Activated effector memory CD4-positive, alpha-beta T cell treated with anti-CD3 and anti-CD28 coated beads, Interleukin-2, amount 50 U/mL, for 16 hours (primary cell): ENCODE measurements around the gene S100A7A.
A peak's percentile ranks its signal among the peaks of the same experiment; 100 is the strongest.
"Not testable (repeated sequence)": the region's sequence is repeated elsewhere in the genome, so short reads cannot be mapped to it uniquely, and the experiment has no call there.

Source experiments
- DNase-seq: peaks from one replicate; pipeline ENCODE4 v3.0.0-alpha.2; 2020

The S100A7A gene

DNA sequence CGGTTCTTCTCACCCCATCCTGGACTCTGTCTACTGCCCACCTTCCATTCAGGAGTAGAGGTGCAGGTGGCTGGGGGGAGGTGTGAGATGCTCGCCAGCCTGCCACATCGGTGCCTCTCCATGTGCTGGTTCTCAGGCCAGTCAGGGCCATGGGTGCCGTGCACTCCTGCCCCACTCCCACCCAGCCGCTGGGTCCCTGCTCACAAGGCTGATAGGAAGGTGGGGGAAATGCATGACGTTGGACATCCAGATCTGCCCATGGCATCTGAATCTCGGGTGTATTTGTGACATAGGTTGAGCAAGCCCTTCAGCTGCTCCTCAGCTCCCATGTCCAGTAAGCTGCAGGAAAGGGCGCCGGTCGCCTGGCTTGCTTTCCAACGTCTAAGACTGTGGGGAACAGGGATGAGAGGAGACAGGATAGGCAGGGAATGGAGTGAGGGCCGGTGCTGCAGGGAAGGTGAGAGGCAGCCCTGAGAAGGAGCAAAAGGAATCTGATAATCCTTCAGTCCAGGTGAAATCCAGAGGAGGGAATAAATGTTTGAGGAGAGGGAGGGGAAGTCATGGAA lies 11.8 kb downstream of the S100A7A start:
- DNase-seq, result no peak

DNA sequence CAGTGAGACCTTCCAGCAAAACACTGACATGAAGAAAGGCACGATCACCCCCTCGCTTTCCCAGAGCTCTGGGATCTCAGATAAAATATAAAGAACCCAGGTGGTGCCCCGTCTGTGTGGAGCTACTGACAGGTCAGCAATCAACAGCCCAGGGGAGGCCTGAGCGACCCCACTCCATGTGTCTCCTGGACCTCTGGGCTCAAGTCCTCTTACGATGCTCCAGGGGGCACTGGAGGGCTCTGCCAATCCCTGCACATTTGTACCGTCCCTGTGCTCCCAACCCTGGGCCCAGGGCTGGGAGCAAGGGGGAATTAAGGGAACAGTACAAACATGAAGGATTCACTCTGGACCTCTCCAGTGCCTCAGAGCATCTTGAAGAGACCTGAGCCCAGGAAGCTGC lies 12.5 kb downstream of the S100A7A start:
- DNase-seq, result no peak

DNA sequence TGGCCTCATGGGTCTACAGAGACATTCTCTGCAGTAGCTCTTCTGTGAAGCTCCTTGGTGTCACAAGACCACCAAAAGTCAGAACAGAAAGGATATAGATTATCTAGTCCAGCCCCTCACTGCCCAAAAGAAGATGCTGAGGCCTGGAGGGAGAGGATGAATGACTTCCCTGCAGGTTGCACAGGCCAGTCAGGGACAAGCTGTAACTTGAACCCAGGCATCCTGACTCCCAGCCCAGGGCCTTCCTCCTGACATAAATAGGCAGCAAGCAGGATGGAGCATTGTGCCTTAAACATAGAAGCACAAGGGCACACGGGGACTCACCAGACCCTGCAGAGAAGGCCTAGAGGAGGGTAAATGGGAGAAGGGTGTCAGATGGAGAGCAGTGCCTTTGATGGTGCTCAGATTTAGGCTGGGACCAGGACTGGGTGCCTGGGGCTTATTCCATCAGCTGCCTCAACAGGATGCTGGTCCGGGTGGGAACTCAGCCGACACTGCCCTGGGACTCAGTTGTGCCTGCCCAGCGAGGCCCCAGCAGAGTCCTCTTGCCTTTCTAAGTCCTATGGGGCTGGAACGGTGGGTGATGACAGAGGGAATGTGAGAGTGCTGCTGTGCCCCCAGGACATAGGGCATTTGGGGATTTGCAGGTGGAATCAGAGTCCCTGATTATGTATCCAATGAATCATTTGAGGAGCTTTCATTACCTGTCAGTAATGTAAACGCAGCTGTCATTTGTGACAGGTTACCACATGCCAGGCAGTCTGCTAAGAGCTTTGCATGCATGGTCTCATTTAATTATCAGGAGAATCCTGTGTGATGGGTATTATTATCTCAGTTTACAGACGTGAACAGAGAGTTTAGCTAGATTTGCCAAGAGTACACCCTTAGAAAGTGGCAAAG lies 13.2 kb downstream of the S100A7A start:
- no peak for DNase-seq

DNA sequence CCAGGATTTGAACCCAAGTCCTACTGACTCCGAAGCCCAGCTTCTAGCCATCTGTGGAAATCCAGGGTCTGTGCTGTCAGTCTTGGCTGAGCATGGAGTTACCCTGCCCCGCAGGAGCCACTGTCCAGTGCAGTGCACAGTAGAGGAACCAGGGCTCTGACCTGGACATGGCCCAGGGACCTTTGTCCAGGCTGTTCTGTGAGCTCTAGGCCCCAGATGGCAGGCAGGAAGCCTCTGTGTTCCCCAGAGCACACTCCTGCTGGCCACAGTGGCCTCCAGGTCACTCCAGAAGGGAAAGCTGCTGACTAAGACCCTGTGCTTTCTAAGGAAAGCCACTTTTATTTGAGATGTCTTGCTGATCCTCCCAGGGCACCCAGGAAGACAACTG lies 13.8 kb downstream of the S100A7A start:
- DNase-seq, result no peak

DNA sequence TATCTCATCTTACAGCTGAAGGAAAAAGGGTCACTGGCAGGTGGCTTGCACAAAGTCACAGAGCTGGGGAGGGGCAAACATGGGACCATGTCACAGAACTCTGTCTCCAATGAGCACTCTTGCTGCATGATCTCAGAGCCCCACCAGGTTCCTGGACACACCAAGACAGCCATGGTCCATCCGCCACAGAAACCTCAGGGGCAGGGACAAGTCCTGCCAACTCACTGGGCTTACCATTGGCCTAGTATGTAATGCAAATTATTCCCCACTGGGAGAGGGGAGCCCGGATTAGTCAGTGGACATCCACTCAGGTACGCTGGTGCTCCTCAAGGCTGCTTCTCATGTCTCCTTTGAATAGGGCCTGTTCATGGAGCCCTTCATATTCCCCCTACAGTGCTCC lies 14.2 kb downstream of the S100A7A start:
- DNase-seq, result no peak

DNA sequence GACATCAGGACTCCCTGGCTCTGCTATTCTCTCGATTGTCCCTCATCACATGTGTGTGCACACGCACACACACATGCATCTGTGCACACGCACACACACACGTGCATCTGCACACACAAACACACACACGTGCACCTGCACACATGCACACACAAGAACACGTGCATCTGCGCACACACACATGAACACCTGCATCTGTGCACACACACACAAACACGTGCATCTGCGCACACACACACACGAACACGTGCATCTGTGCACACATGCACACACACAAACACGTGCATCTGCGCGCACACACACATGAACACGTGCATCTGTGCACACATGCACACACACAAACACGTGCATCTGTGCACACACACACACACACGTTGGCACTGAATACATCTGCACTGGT lies 14.7 kb downstream of the S100A7A start:
- no peak for DNase-seq

DNA sequence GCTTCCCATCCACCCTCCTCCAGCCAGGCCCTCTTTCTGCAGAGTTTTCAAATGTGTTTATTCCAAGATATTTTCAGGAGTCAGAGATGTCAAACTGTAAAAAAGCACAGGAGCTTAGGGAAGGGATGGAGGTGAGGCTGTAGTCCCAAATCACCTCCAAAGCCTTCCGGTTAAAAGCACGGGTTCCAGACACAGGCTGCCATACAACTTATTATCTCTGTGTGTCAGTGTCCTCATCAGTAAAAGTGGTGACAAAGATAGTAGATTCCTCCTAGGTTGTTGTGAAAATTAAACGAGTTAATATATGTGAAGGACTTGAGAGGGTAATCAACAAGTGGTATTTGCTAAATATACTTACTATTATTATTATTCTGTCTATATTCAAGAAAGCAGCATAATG lies 15.1 kb downstream of the S100A7A start:
- DNase-seq, result no peak

DNA sequence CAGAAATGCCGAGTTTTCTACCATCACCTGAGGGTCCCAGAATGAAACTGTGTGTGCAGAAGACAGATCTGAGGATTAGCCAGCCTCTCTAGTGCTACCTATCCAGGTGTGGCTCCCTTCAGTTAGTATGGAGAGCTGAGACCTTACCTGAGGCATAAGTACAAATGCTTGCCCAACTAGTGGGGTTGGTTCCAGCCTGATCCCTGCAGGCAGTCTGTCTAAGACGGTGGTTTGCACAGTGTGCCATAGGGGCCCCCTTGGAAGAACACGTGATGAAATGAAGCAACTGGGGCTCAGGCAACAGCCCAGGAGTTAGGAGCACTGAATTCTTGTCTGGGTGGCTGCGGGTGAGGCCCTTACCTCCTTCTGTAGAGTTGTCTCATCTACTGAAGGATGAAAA lies 15.6 kb downstream of the S100A7A start:
- no peak for DNase-seq

DNA sequence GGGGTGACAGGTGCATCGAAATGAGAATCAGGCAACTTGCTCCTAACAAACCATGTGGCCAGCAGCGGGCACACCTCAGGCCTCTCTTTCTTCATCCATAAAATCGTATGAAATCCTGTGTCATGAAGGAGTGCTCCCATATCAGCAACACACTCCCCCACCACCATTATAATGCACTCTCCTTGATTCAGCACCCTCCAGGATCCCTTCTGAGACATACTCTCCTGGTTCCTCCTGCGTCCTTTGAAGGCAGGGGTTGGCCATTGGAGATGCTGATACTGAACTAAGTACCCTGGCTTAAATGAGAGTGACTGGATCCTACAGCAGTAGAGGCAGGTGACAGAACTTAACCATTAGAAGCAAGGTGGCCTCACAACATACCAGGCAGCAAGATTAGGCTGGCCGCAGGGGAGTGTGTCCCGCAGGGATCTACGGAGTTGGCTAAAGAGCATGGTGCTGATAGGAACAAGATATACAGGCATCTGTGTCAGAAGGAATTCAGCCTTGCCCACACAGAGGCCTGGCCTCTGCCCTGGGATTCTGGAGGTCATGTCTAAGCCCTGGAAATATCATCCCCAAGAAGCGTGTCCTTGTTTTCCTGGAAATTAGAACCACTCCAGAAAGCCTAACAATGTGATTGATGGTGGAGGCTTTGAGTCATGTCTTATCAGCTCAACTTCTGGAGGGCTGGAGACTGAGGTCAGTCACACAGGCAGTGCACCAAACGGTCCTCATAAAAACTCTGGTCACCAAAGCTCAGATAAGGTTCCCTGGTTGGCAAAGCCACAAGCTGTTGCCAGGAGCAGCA lies 16.8 kb downstream of the S100A7A start:
- no peak for DNase-seq

DNA sequence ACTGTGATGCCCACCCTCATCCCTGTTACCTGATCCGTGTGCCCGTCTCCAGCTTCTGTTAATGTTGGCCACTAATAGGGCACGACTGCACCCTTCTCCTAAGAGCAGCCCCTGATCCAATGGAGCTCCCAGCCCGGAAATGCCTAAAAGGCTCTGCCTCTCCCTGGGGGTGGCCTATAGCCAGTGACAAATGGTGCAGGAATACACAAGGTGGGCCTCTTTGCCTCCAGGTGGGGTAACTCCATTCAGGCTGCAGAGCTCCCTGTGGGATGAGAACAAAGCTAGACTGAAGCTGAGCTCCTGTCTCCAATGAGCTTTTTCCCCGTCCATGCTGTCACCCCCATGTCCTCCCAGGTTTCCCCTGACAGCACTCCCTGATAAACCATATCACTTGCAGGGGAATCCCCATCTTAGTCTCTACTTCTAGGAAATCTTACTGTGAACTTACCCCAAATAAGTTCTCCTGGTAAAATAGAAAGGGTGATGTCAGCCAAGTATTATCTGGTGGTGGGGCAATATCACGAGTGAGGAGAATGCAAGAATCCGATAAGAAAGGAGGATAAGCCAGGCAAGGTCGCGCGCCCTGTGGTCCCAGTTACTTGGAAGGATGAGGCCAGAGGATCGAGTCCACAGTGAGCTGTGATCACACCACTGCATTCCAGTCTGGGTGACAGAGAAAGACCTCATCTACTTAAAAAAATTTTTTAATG lies 18.6 kb downstream of the S100A7A start:
- DNase-seq, result no peak

DNA sequence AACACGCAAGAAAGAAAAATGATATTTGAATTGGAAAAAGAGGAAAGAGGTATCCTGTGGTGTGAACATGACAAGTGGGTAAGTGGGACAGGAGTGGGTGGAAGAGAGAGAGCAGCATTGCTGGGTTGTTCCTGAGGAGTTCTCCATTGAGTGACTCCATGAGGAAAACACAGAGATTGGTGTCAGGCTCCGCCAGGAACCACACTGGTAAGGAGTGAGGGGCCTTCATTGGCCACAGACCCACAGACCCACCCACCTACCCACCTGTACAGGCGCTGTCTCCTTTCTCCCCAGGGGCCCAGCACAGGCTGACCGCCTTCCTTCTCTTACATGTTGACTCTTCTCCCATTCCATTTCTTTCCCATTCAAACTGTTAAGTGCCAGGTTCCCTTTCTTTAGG lies 20.9 kb downstream of the S100A7A start:
- DNase-seq, result no peak

DNA sequence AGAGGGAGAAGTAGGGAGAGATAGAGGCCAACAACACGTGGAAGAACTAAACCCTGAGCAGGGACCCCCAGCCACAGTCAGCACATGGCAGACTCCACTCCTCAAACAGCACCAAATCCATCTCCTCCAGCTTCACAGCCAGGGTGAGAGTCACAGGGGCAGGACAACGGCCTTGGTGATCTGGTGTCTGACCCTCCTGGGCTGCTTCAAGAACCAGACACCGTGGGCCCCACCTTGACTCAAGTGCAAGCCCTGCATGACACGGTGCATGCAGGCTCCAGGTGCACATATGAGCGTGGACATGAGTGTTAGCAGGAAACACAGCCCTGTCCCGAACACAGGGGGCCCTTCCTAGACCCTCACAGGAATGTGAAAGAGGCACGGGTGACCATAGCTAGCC lies 22.3 kb downstream of the S100A7A start:
- no peak for DNase-seq

DNA sequence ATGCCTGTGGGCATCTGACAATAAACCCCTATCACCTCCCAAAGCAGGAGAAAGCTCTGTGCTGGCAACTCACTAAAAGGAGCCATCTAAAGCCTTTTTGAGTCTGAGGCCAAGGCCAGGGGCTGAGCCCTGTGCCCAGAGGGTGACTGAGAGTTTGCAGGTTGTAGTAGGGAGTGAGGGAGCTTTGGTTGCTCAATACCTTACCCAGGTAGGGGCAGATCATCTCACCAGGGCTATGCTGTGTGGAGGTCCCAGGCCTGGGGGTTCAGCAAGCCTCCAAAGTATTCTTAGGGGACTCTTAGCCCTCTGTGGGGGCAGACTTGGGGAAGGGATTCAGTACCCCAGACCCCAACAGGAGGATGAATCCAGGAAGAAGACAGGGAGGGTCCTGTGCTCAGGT lies 23.0 kb downstream of the S100A7A start:
- DNase-seq, result no peak

DNA sequence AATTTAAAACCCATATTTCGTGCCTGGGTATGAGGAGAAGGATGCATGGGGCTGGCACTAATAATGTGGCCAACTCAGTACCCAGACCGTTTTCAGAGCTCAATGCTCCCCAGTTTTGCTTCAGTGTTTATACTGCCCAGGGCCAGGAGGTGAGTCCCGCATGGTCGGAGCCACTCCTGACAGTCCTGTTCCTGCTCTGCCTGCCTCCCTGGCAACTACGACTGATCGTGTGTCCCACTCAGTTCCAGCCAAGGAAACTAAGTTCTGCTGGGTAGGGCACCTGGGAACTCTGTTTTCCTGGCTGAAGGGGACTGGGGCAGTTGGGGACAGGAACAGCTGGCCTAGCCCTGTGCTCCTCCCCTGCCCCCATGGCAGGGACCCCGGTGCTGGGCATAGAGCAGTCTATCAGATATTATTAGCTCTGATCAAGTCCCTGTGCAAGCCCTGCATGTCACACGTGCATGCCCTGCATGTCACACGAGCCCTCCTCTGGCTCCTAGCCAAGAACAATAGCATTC lies 25.0 kb downstream of the S100A7A start:
- DNase-seq, result peak; percentile 8

DNA sequence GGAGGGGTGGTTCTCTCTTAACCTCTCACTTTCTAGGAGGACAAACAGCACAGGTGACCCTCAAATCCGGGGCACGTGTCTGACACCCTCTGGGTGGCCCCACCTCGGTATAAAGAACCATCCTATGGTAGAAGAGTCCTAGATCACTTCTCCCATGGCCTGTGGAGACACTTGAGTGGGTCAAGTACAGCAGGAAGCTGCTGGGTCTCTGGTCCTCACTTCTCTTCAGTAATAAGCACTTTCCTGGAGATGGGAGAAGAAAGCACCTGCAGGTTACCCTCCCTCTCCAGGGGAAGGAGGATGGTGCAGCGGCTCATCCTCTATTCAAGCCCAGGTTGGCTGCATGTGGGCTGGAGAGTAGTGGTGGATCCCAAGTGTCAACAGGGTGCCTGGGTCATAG lies 27.2 kb downstream of the S100A7A start:
- no peak for DNase-seq

DNA sequence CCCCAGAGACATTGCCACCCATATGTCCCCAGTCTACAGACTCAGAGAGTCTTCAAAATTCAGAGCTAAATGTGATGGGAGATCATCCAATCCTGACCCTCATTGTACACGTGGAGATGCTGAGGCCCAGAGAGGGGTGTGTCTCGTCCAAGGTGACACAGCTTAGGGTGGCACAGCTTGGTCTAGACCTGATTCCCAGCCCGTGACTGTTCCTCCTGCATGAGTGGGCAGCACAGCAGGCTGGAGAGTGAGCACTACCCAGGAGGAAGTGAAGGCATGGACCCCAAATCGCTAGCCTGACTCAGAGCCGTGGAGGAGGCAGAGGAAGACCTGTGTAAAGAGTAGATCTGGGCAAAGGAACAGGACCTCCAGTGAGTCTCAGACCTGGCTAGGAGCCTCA lies 27.8 kb downstream of the S100A7A start:
- DNase-seq, result no peak

DNA sequence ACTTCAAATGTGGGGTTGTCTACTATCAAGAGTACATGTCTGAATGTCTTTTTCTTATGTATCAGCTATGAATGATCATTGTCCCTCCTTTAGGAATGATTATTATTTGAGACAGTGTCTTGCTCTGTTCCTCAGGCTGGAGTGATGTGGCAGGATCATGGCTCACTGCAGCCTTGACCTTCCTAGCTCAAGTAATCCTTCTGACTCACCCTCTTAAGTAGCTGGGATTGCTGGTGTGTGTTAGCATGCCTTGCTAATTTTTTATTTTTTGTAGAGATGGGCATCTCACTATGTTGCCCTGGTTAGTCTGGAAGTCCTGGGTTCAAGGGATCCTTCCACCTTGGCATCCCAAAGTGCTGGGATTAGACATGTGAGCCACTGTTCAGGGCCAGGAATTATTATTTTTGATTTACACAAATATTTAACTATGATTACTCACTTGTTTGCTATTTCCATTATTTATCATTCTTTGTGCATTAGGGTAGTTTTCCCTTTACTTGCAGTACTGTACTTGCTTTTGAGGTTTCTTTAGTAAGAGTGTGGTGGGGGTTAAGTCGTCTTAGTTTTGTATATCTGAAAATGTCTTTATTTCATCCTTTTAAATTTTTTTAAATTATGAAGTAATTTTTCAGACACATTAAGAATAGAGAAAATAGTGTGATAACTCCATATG lies 31.3 kb downstream of the S100A7A start:
- DNase-seq, result no peak

DNA sequence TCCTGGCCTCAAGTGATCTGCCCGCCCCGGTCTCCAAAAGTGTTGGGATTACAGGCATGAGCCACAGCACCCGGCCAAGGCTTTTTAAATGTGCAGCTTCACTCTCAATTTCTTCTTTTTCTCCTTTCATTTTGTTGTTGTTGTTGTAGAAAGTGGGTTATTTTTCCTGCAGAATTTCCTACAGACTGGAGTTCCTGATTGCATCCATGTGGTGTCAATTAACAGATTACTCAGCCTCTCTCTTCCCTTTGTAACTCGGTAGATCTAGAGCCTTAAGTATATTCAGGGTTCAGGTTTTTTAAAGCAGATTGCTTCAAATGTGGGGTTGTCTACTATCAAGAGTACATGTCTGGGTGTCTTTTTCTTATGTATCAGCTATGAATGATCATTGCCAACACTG lies 32.5 kb downstream of the S100A7A start:
- DNase-seq, result not testable (repeated sequence)

DNA sequence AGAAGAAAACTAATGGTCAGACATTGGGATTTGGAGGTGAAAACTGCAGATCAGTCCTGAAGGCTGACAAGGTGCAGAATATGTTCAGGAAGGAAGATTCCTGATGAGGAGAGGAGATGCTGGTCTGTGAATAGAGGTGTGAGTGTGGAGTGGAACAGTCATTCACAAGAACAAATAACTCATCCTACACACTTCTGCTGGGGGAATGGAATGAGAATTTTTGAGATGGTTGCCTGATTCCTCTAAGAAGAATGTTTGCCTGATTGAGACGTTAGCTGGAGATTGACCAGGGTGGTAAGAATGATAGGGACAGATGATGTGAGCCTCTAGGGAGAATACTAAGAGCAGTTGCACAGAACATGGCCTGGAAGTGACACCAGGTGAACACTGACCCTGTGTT lies 40.1 kb downstream of the S100A7A start:
- DNase-seq, result no peak

DNA sequence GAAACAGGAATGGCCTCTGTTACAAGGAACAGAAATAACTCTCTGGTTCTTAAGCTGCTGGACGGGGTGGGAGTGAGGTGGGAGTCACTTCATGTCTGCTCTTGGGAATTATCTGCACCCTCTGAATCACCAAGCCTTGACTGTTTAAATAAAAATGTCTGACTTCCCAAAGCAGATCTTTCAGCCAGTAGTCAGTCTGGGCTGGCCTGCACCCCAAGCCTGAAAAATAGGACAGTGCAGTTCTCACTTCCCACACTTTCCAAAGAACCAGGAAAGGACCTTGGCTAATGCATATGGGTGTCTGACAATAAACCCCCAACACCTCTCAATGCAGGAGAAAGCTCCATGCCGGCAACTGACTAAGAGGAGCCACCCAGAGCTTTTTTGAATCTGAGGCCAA lies 43.3 kb downstream of the S100A7A start:
- DNase-seq, result no peak

DNA sequence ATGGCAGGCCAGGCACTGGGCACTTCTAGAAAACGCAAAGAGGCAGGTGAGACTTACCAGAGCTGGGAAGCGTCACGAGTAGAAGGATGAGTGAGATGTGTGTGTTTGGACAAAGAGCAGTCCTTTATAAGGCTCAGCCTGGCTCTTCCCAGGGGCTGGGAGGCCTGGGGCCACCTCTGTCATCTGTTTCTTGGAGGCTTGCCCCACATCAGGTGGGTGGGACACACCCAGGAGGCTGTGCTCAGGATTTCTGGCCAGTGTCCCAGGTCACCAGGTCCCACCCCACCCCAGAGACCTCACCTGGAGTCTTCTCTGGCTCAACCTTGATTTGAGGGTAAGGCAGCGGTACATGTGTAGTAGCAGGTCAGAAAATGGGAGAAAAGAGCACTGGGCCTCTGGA lies 44.2 kb downstream of the S100A7A start, which contains the start of gene S100A7:
TSS of gene S100A7 (minus strand) at position 101 of the 400 bp plus-strand sequence. CDS start 1,638 bp downstream, outside the sequence.
- no peak for DNase-seq

DNA sequence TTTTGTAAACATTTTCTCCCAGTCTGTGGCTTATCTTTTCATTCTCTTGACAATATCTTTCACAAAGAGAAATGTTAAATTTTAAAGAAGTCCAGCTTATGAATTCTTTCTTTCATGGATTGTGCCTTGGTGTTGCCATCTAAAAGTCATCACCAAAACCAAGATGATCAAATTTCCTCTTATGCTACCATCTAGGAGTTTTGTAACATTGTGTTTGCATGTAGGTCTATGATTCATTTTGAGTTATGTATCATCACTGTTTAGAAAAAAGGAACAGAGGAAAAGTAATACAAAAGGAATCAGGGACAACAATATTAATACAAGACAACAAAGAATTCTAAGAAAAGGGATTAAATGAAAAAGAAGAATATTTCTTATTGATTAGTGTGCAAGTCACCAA lies 46.4 kb downstream of the S100A7A start:
- not testable (repeated sequence) for DNase-seq
